Calu3 (cell line): Measurements from ENCODE around the gene EEIG1. TPM values are rescaled to one million over a fixed set of nuclear protein-coding genes. Genes with fewer than 3 reads are reported as not detected.

ENCODE experiments used
- BruUV-seq: library from RNA; stranded (reverse); fragments of 400-500 nt; replicated peaks from 2 replicates; lab custom pipeline; 2021; lab: Mats Ljungman, UMichigan
- CTCF ChIA-PET: fragments of 300-600 bp; sonication (Branson Sonifier 250); formaldehyde crosslinking; loops from one replicate; lab custom pipeline; 2022; ENCODE audit warnings: antibody characterized with exemption; lab: Charles Lee
- DNase-seq: peaks from one replicate; pipeline ENCODE4 v3.0.0; 2022
- H3K27ac Mint-ChIP-seq: one replicate; pipeline ENCODE4 v1.8.0; 2022; ENCODE audit warnings: mixed read lengths; ENCODE audit not compliant: unreplicated experiment
- H3K27me3 Mint-ChIP-seq: one replicate; pipeline ENCODE4 v1.8.0; 2022; ENCODE audit warnings: mixed read lengths; ENCODE audit not compliant: unreplicated experiment
- H3K36me3 Mint-ChIP-seq: one replicate; pipeline ENCODE4 v1.8.0; 2022; ENCODE audit warnings: mild to moderate bottlenecking, moderate library complexity, mixed read lengths; ENCODE audit not compliant: insufficient read depth, unreplicated experiment
- H3K4me1 Mint-ChIP-seq: one replicate; pipeline ENCODE4 v1.8.0; 2022; ENCODE audit warnings: mild to moderate bottlenecking, low read depth, mixed read lengths; ENCODE audit not compliant: unreplicated experiment
- H3K4me3 Mint-ChIP-seq: one replicate; pipeline ENCODE4 v1.8.0; 2022; ENCODE audit warnings: mild to moderate bottlenecking, low read depth, moderate library complexity, mixed read lengths; ENCODE audit not compliant: unreplicated experiment
- H3K9me3 Mint-ChIP-seq: one replicate; pipeline ENCODE4 v1.8.0; 2022; ENCODE audit warnings: low read depth, mixed read lengths; ENCODE audit not compliant: unreplicated experiment
- CTCF ChIP-seq: fragments of 200-600 bp; IDR thresholded peaks from one replicate; pipeline ENCODE4 v1.8.0; 2022; ENCODE audit warnings: antibody characterized with exemption; ENCODE audit not compliant: unreplicated experiment
- intact Hi-C: fragments of 100-400 bp; cut with micrococcal nuclease; formaldehyde crosslinking; loops from one replicate; pipeline ENCODE4 v1.10.0; 2022; ENCODE audit not compliant: unreplicated experiment
- total RNA-seq: library from RNA; stranded (reverse); gene quantifications from 2 replicates; pipeline ENCODE4 v1.2.3, GENCODE V29; 2022

EEIG1 gene
- total RNA-seq, 1 experiment from 2014 or later = 84.6 TPM

GRCh38 chr9:127943011-127943662 is 37.7 kb downstream of the EEIG1 start:
- Mint-ChIP-seq H3K9me3 (no peaks in the 10 kb centered on the region), H3K27ac (peak overlapping the region; percentile 4), H3K4me1 (peaks cover 10% of the 10 kb centered on the region), H3K4me3 (no peak overlapping the region), H3K36me3 (peaks cover 57% of the 10 kb centered on the region), H3K27me3 (no peaks in the 10 kb centered on the region)
- TF ChIP-seq CTCF = no peak
- no TSS peak for BruUV-seq
- CTCF ChIA-PET = interaction anchor here (0.7 to 2.5 kb wide), 4 partner anchors 9 to 91 kb away, joined by 4 to 16 read pairs (median 4); no protein-coding TSS in a partner anchor
- DNase-seq = no peak
- intact Hi-C loops = loop anchor here (1.0 kb wide), 1 partner anchor 92 kb away; no protein-coding TSS in a partner anchor

DNA sequence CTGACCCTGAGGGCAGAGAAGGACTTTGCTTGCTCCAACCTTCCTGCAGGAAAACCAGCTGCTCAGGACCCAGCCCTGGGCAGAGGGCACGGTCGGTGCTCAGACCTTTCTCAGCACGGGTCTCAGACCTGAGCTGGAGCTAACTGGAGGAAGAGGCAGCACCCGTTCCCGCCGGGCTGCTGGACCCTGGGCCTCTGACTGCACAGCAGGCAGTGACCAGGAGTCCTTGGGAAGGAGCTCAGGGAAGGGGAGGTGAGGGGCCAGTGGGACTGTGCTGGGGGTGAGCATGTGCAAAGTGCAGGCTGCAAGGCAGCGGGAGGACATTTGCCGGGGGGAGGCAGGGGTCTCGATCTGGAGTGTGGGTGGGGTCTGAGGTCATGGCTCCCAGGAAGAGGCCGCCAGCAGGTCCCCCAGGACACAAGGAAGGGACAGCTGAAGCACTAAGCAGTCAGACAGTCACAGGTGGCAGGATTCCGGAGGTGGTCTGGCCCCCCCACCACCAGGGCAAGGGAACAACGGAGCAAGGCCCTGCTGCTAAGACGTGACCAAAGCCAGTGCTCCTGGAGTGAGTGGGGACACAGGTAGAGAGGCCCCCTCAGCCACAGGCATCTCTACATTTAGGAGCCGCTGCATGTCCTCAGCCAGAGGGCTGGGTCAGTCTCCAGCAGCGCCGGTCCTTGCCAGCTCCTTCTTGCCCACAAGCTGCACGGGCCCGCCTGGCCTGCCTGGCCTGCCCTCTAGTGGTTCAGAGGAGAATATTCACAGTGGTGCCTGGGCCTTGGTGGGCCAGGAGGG is 38.4 kb downstream of the EEIG1 start:
- CTCF ChIA-PET = interaction anchor here (0.6 to 2.5 kb wide), 5 partner anchors 10 to 335 kb away, joined by 3 to 16 read pairs (median 3); no protein-coding TSS in a partner anchor
- H3K27ac Mint-ChIP-seq = peak overlapping the region; percentile 4
- no peaks in the 10 kb centered on the region for H3K27me3 Mint-ChIP-seq
- peaks cover 16% of the 10 kb centered on the region for H3K4me1 Mint-ChIP-seq
- TF ChIP-seq CTCF = peak; percentile 69
- H3K9me3 Mint-ChIP-seq = no peaks in the 10 kb centered on the region
- H3K36me3 Mint-ChIP-seq = peaks cover 61% of the 10 kb centered on the region
- no peak overlapping the region for H3K4me3 Mint-ChIP-seq
- intact Hi-C loops = loop anchor here (1.0 kb wide), 1 partner anchor 93 kb away; no protein-coding TSS in a partner anchor
- BruUV-seq = no TSS peak
- DNase-seq = peak; percentile 53

- Mint-ChIP-seq H3K27ac (no peak overlapping the region), H3K9me3 (no peaks in the 10 kb centered on the region), H3K4me3 (no peak overlapping the region), H3K36me3 (peaks cover 63% of the 10 kb centered on the region), H3K4me1 (peaks cover 21% of the 10 kb centered on the region), H3K27me3 (no peaks in the 10 kb centered on the region)
- intact Hi-C loops = no loop called here
- no TSS peak for BruUV-seq
- no peak for DNase-seq
- no peak for TF ChIP-seq CTCF
- CTCF ChIA-PET = interaction anchor here (1.0 kb wide), 1 partner anchor 10 kb away, joined by 3 read pairs; no protein-coding TSS in a partner anchor
Measured at GRCh38 chr9:127941961-127942215, 38.9 kb downstream of the EEIG1 start.

DNA sequence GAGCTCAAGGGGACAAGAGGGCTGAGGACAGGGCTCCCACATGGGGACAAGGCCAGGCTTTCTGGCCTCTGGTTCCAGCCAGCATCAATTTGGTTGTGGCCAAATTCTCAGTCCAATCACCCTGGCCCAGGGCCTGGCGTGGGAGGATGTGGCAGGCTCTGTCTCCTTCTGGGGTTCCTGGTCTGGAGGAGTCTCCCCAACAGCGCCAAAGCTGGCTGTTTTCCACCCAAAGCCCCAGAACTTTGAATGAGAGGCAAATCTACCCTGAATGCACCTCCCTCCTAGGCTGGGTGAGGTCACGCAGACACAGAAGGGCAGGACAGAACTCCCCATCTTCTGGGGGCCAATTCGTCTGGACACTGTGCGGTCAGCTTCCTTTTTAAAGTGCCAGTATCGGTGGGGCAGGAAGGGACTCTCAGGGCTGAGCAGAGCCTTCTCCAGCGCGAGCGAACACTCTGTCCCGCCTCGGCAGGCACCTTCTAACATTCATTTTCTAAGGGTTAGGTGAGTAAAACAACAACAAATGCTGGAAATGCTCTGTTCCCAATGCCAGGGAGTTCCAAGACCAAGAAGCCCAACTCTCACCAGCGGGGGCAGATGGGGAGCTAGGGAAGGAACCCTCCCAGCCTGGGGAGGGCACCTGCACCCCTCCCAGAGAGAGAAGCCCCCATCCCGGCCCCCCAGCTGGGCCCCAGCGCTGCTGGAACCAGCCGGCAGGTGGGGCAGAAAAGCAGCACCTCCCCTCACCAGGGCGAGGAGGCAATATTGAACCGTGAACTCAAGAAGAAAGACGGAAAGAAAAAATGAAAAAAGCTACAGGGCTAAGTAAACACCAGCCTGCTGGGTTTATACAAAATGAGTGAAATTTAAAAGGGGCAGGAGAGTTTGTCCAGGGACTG is 39.5 kb downstream of the EEIG1 start:
- no peak for DNase-seq
- TF ChIP-seq CTCF = no peak
- CTCF ChIA-PET = interaction anchor here (0.5 kb wide), 1 partner anchor 776 kb away, joined by 3 read pairs; no protein-coding TSS in a partner anchor
- intact Hi-C loops = no loop called here
- Mint-ChIP-seq H3K4me1 (peaks cover 27% of the 10 kb centered on the region), H3K9me3 (no peaks in the 10 kb centered on the region), H3K27me3 (no peaks in the 10 kb centered on the region), H3K27ac (no peak overlapping the region), H3K36me3 (peaks cover 69% of the 10 kb centered on the region), H3K4me3 (no peak overlapping the region)
- no TSS peak for BruUV-seq
